Ovary (tissue), 9 donors: Measurements from ENCODE around the gene CACNA1C. TPM values are rescaled to one million over a fixed set of nuclear protein-coding genes. Genes with fewer than 3 reads are reported as not detected.

Experiments used
- DNase-seq, 5 donors: peaks; one replicate each; pipeline ENCODE4 v3.0.0-alpha.2; 2019 to 2020
- H3K27ac ChIP-seq, 2 donors: fragments of 200-600 bp; one replicate each; pipeline versions ENCODE4 v1.5.1 to v1.8.0; 2019 to 2022
- H3K27me3 ChIP-seq: fragments of 200-600 bp; one replicate; pipeline ENCODE4 v1.8.0; 2022
- H3K36me3 ChIP-seq: fragments of 200-600 bp; sonication (generic); one replicate; pipeline ENCODE4 v1.5.1; 2019
- H3K4me1 ChIP-seq: one replicate; pipeline ENCODE4 v1.8.1; 2013; ENCODE audit warnings: mild to moderate bottlenecking, moderate library complexity; ENCODE audit not compliant: insufficient read depth
- H3K4me3 ChIP-seq: fragments of 200-600 bp; sonication (generic); one replicate; pipeline ENCODE4 v1.5.1; 2017
- H3K9me3 ChIP-seq, 2 donors: fragments of 200-600 bp in 1 of 2; sonication (generic) in 1 of 2; one replicate each; pipeline versions ENCODE4 v1.5.1 to v1.8.1; 2013 to 2019; ENCODE audit warnings: mild to moderate bottlenecking in 1 of 2, moderate library complexity in 1 of 2
- EP300 ChIP-seq: sonication (generic); formaldehyde crosslinking; IDR thresholded peaks from one replicate; pipeline ENCODE4 v1.6.1; 2017; ENCODE audit warnings: antibody characterized with exemption
- POLR2A ChIP-seq: fragments of 450-650 bp; IDR thresholded peaks from one replicate; pipeline ENCODE4 v1.6.1; 2017; ENCODE audit warnings: antibody characterized with exemption, mild to moderate bottlenecking, moderate library complexity
- WGBS, 3 donors: extraction: QIAGEN DNeasy Blood & Tissue Kit in 1 of 3; methylation state at CpG; one replicate each; pipeline versions ENCODE4 v1.1.5 to v1.1.7; 2013 to 2017; 5-methylcytosine and 5-hydroxymethylcytosine counted together
- intact Hi-C, 4 donors: fragments of 100-400 bp; cut with DNase I; formaldehyde crosslinking; loops; one replicate each; pipeline versions ENCODE4 v1.11.0 to v1.15.1; 2022 to 2023
- polyA plus RNA-seq, 2 donors: library from polyadenylated mRNA; stranded (reverse); fragments of 200-250 nt in 1 of 2; fragments of 350-450 nt in 1 of 2; fragmentation: Illumina TruSeq in 1 of 2; extraction: RNeasy Lipid Tissue Mini Kit (QIAGEN cat#74804) in 1 of 2; gene quantifications; one replicate each; pipeline ENCODE4 v1.2.3, GENCODE V29; 2013 to 2014
- total RNA-seq, 7 donors: library from RNA; depleted of rRNA in 2 of 7; stranded (reverse); fragments of >200 nt in 2 of 7; fragmentation: NEBNext Ultra II Directional in 3 of 7; extraction: Animal tissue kit (Norgen Biotek cat#: 25700) in 3 of 7; gene quantifications; one replicate each; pipeline versions ENCODE4 v1.1.0 to v1.2.4, GENCODE V29; 2016 to 2023
- TF ChIP-seq, protein P1 (sequence below), 3 donors: fragments of 450-650 bp in 2 of 3; fragments of 200-600 bp in 1 of 3; IDR thresholded peaks; one replicate each; pipeline versions ENCODE4 v1.5.1 to v1.8.0; 2016 to 2022; ENCODE audit warnings: antibody characterized with exemption in 3 of 3, mild to moderate bottlenecking in 1 of 3
- donor health status: DM: no; HTN: no; CAD: no; lungs with moderate emphysema.
- donor health status: DM: no; HTN: no; CAD: no.
- donor health status: Bipolar disorder and iron deficiency.
- donor health status: DM: yes; HTN: yes; CAD: no.
- donor health status: DM: no; HTN: no; CAD: no.
- donor health status: DM: yes; HTN: yes; CAD: no.

CACNA1C gene
- total and polyA plus RNA-seq, 9 donors = 2.2 to 8.3 (median 3.7) TPM

DNA sequence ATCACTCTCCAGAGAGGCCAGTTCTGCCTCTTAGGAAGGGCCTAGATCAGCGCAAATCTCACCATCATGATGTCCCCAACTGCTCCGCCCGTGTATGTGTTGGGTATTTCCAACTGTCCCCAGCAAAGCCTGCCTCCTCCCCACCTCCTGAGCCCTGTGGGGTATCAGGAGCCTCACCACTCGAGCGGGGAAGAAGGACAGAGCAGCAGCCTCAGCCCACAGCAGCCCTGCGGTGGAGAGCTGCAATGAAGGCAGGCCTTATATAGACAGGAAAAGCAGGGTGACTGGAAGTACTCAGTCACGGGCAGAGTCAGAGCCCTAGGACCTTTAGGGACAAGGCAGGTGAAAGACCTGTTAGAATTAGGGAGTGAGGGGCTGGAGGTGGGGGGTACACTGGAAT is 358.2 kb downstream of the CACNA1C start:
- WGBS, 3 donors = 94 to 95% (median 94%) methylated on average over 7 of the region's 7 CpGs
- no peaks in the 10 kb centered on the region for H3K9me3 ChIP-seq
- H3K27ac ChIP-seq = no peak overlapping the region
- no peak overlapping the region for H3K4me3 ChIP-seq
- intact Hi-C loops = no loop called here
- TF ChIP-seq, protein P1, sequence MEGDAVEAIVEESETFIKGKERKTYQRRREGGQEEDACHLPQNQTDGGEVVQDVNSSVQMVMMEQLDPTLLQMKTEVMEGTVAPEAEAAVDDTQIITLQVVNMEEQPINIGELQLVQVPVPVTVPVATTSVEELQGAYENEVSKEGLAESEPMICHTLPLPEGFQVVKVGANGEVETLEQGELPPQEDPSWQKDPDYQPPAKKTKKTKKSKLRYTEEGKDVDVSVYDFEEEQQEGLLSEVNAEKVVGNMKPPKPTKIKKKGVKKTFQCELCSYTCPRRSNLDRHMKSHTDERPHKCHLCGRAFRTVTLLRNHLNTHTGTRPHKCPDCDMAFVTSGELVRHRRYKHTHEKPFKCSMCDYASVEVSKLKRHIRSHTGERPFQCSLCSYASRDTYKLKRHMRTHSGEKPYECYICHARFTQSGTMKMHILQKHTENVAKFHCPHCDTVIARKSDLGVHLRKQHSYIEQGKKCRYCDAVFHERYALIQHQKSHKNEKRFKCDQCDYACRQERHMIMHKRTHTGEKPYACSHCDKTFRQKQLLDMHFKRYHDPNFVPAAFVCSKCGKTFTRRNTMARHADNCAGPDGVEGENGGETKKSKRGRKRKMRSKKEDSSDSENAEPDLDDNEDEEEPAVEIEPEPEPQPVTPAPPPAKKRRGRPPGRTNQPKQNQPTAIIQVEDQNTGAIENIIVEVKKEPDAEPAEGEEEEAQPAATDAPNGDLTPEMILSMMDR (IDR thresholded peaks at IDR 0.05) = no peak
- TF ChIP-seq POLR2A = no peak
- peaks cover 7% of the 10 kb centered on the region for H3K4me1 ChIP-seq
- no peak for DNase-seq
- no peaks in the 10 kb centered on the region for H3K27me3 ChIP-seq
- no peaks in the 10 kb centered on the region for H3K36me3 ChIP-seq

DNA sequence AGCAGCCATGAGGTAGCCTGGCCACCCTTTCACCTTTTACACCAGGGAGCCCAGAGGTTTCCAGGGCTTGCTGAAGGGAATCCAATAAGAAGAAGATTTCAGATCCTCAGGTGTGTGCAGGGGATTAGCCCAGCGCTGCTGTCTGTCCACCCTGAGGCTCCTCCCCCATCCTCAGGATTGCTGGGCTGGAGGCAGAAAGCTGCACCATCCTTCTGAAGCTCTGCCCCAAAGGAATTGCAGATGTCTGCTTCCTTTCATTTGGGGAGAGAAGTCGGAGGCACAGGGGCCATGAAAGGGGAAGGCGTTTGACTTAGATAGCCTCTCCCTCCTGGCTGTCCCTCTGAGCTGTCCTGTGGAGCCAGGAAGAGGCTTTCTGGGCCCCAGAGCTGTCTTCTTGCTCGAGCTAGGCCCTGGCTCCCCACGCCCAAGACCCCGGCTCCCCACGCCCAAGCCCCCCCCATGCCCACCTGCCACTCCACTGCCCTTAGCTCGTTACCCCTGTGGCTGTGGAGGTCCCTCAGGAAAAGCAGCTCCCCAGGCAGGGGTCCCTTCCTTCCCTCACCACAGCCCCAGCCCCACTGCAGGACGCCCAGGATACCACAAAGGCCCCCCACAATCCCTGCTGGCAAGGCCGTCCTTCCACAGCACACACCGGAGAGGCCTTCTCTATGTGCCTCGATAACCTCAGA is 359.0 kb downstream of the CACNA1C start:
- no peak for DNase-seq
- 89 to 94% (median 91%) methylated on average over 9 to 12 of the region's 12 CpGs for WGBS, 3 donors
- TF ChIP-seq POLR2A = no peak
- TF ChIP-seq, protein P1 (IDR thresholded peaks at IDR 0.05) = no peak
- TF ChIP-seq EP300 = no peak
- Histone ChIP-seq H3K36me3 (no peaks in the 10 kb centered on the region), H3K27me3 (no peaks in the 10 kb centered on the region), H3K4me3 (no peak overlapping the region), H3K9me3 (no peaks in the 10 kb centered on the region), H3K4me1 (peaks cover 7% of the 10 kb centered on the region), H3K27ac (no peak overlapping the region)
- intact Hi-C loops = no loop called here

DNA sequence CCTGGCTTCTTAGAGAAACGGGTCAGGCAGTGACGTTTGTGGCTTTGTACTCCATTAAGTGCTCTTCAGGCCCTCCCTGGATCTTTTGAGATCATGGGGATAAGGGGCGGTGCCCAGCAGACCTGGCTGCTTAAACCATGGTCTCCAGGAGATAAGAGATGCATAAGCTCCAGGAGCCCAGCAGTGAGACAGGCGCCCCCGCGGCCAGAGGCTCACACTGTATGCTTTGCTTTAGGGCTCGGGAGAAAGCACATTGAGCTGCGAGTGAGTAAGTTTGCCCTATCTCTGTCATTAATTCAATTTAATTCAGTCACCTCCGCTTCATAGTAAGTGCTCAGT is 359.5 kb downstream of the CACNA1C start:
- DNase-seq = no peak
- Histone ChIP-seq H3K27me3 (no peaks in the 10 kb centered on the region), H3K9me3 (no peaks in the 10 kb centered on the region), H3K27ac (no peak overlapping the region), H3K4me3 (no peak overlapping the region), H3K36me3 (no peaks in the 10 kb centered on the region), H3K4me1 (peaks cover 7% of the 10 kb centered on the region)
- TF ChIP-seq, protein P1 (IDR thresholded peaks at IDR 0.05) = no peak
- TF ChIP-seq POLR2A (no peak), EP300 (no peak)
- 80 to 82% (median 81%) methylated on average over 9 of the region's 9 CpGs for WGBS, 3 donors
- intact Hi-C loops = no loop called here

DNA sequence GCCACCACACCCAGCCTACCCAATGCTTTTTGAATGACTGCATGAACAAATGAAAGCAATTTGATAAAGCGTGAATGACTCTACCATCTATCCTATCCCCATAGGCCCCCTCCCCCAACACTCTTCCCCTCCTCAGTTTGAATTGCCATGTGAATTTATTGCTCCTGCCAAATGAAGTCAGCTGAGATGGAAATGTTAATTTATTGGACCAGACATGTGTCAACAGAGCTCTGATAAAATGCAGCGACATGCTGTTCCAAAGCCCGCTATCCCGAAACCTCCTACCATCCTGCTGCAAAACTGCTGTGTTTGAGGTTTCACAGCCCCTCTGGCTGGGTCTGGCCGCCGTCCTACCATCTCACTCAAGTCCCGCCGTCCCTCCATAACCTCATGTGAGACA is 360.5 kb downstream of the CACNA1C start:
- TF ChIP-seq, protein P1 (IDR thresholded peaks at IDR 0.05) = no peak
- TF ChIP-seq POLR2A = no peak
- TF ChIP-seq EP300 = no peak
- 89 to 97% (median 96%) methylated on average over 8 of the region's 8 CpGs for WGBS, 3 donors
- Histone ChIP-seq H3K9me3 (no peaks in the 10 kb centered on the region), H3K27me3 (no peaks in the 10 kb centered on the region), H3K4me3 (no peak overlapping the region), H3K4me1 (peaks cover 7% of the 10 kb centered on the region), H3K36me3 (no peaks in the 10 kb centered on the region), H3K27ac (no peak overlapping the region)
- intact Hi-C loops = no loop called here
- no peak for DNase-seq
